MM.1S (cell line): ENCODE measurements around the gene MAPK6.

Experiments used
- DNase-seq: peaks from one replicate; pipeline ENCODE4 v3.0.0-alpha.2; 2015
- H2AFZ ChIP-seq: fragments of 300-600 bp; sonication (generic); 2 replicates; pipeline ENCODE4 v1.6.0; 2016; ENCODE audit warnings: antibody characterized with exemption, low read length
- H3F3A ChIP-seq: fragments of 300-600 bp; sonication (generic); 2 replicates; pipeline ENCODE4 v1.6.1; 2016; ENCODE audit warnings: mild to moderate bottlenecking, antibody characterized with exemption, low read length, moderate library complexity, mixed read lengths; ENCODE audit not compliant: insufficient read depth
- H3K27ac ChIP-seq: fragments of 300-600 bp; sonication (generic); 2 replicates; pipeline ENCODE4 v1.5.1; 2016; ENCODE audit warnings: mild to moderate bottlenecking, low read length
- H3K27me3 ChIP-seq: fragments of 300-600 bp; sonication (generic); replicated peaks from 2 replicates; pipeline ENCODE4 v1.6.0; 2016; ENCODE audit warnings: low read length; ENCODE audit not compliant: insufficient read depth
- H3K36me3 ChIP-seq: fragments of 300-600 bp; sonication (generic); replicated peaks from 2 replicates; pipeline ENCODE4 v1.6.1; 2016; ENCODE audit warnings: mild to moderate bottlenecking, low read length, mixed read lengths; ENCODE audit not compliant: insufficient read depth
- H3K4me1 ChIP-seq: fragments of 300-600 bp; sonication (generic); 2 replicates; pipeline ENCODE4 v1.6.1; 2016; ENCODE audit warnings: low read length, mixed read lengths
- H3K4me2 ChIP-seq: fragments of 300-600 bp; sonication (generic); 2 replicates; pipeline ENCODE4 v1.6.0; 2016; ENCODE audit warnings: low read depth, low read length
- H3K4me3 ChIP-seq: fragments of 300-600 bp; sonication (generic); 2 replicates; pipeline ENCODE4 v1.5.1; 2016; ENCODE audit warnings: low read length, mixed read lengths
- H3K79me2 ChIP-seq: fragments of 300-600 bp; sonication (generic); 2 replicates; pipeline ENCODE4 v1.6.1; 2016; ENCODE audit warnings: mixed run types, low read length, mixed read lengths
- H3K9ac ChIP-seq: fragments of 300-600 bp; sonication (generic); 2 replicates; pipeline ENCODE4 v1.6.1; 2016; ENCODE audit warnings: low read length, mixed read lengths
- H3K9me2 ChIP-seq: fragments of 300-600 bp; sonication (generic); replicated peaks from 2 replicates; pipeline ENCODE4 v1.6.1; 2016; ENCODE audit warnings: mild to moderate bottlenecking, low read length, mixed read lengths; ENCODE audit not compliant: insufficient read depth
- H3K9me3 ChIP-seq: fragments of 300-600 bp; sonication (generic); replicated peaks from 2 replicates; pipeline ENCODE4 v1.6.1; 2016; ENCODE audit warnings: mild to moderate bottlenecking, low read length, mixed read lengths; ENCODE audit not compliant: insufficient read depth
- H4K20me1 ChIP-seq: fragments of 300-600 bp; sonication (generic); 2 replicates; pipeline ENCODE4 v1.6.1; 2016; ENCODE audit warnings: mild to moderate bottlenecking, low read length, moderate library complexity, mixed read lengths; ENCODE audit not compliant: insufficient read depth
- EZH2 ChIP-seq: fragments of 300-600 bp; sonication (generic); optimal IDR thresholded peaks from 2 replicates; pipeline ENCODE3; 2017; ENCODE audit warnings: low read depth, mild to moderate bottlenecking, antibody characterized with exemption, low read length, mixed read lengths
- EZH2phosphoT487 ChIP-seq: fragments of 300-600 bp; sonication (generic); IDR thresholded peaks from 2 replicates; pipeline ENCODE4 v1.6.1; 2018; ENCODE audit warnings: antibody characterized with exemption, low read length
- TF ChIP-seq, protein P1 (sequence below): fragments of 300-600 bp; sonication (generic); IDR thresholded peaks from 2 replicates; pipeline ENCODE4 v1.5.1; 2016; ENCODE audit warnings: antibody characterized with exemption, low read length, mixed read lengths

MAPK6 gene

GRCh38 chr15:52103217-52104207, 84.5 kb downstream of the MAPK6 start:
- TF ChIP-seq, protein P1, sequence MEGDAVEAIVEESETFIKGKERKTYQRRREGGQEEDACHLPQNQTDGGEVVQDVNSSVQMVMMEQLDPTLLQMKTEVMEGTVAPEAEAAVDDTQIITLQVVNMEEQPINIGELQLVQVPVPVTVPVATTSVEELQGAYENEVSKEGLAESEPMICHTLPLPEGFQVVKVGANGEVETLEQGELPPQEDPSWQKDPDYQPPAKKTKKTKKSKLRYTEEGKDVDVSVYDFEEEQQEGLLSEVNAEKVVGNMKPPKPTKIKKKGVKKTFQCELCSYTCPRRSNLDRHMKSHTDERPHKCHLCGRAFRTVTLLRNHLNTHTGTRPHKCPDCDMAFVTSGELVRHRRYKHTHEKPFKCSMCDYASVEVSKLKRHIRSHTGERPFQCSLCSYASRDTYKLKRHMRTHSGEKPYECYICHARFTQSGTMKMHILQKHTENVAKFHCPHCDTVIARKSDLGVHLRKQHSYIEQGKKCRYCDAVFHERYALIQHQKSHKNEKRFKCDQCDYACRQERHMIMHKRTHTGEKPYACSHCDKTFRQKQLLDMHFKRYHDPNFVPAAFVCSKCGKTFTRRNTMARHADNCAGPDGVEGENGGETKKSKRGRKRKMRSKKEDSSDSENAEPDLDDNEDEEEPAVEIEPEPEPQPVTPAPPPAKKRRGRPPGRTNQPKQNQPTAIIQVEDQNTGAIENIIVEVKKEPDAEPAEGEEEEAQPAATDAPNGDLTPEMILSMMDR = no peak
- no peak for TF ChIP-seq EZH2
- TF ChIP-seq EZH2phosphoT487 = no peak
- 0 out of 2 replicates have a peak, but pooled peaks cover 8% of the 10 kb centered on the region for H3K4me1 ChIP-seq
- H3K4me2 ChIP-seq = no peak overlapping the region
- H3K9me2 ChIP-seq = no peaks in the 10 kb centered on the region
- H3K9me3 ChIP-seq = no peaks in the 10 kb centered on the region
- no peaks in the 10 kb centered on the region for H3K79me2 ChIP-seq
- H3F3A ChIP-seq = peaks cover 3% of the 10 kb centered on the region; the same call in 1 of the 2 replicates
- no peak overlapping the region for H2AFZ ChIP-seq
- H3K9ac ChIP-seq = no peak overlapping the region
- no peaks in the 10 kb centered on the region for H3K27me3 ChIP-seq
- H3K4me3 ChIP-seq = no peak overlapping the region
- no peaks in the 10 kb centered on the region for H4K20me1 ChIP-seq
- no peaks in the 10 kb centered on the region for H3K36me3 ChIP-seq
- no peak for DNase-seq
- no peak overlapping the region for H3K27ac ChIP-seq

DNA sequence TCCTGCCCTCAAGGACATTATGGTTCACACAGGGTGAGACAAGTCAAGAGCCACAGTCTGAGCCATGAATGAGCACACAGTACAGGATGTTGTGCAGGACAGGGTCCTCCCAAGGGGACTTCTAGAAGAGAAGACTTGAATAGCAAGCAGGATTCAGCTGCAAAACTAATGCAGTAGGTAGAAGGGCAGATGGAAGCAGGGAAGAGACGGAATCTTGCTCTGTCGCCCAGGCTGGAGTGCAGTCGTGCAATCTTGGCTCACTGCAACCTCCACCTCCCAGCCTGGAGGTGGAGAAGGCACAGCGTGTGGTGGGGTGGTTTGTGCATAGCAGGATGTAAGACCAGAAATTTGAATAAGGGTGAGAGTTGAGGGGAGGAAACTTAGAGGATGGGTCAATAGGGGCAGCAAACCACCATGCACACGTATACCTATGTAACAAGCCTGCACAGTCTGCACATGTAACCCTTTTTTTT, 85.5 kb downstream of the MAPK6 start:
- no peaks in the 10 kb centered on the region for H3K27me3 ChIP-seq
- H3K9me3 ChIP-seq = no peaks in the 10 kb centered on the region
- DNase-seq = no peak
- no peak overlapping the region for H3K27ac ChIP-seq
- no peak overlapping the region for H3K4me3 ChIP-seq
- H3K36me3 ChIP-seq = no peaks in the 10 kb centered on the region
- peaks cover 3% of the 10 kb centered on the region; the same call in 1 of the 2 replicates for H3F3A ChIP-seq
- 0 out of 2 replicates have a peak, but pooled peaks cover 8% of the 10 kb centered on the region for H3K4me1 ChIP-seq
- H3K79me2 ChIP-seq = no peaks in the 10 kb centered on the region
- no peak overlapping the region for H2AFZ ChIP-seq
- no peaks in the 10 kb centered on the region for H4K20me1 ChIP-seq
- H3K4me2 ChIP-seq = no peak overlapping the region
- H3K9ac ChIP-seq = no peak overlapping the region
- TF ChIP-seq, protein P1 = no peak
- TF ChIP-seq EZH2 (no peak), EZH2phosphoT487 (no peak)
- H3K9me2 ChIP-seq = no peaks in the 10 kb centered on the region

DNA sequence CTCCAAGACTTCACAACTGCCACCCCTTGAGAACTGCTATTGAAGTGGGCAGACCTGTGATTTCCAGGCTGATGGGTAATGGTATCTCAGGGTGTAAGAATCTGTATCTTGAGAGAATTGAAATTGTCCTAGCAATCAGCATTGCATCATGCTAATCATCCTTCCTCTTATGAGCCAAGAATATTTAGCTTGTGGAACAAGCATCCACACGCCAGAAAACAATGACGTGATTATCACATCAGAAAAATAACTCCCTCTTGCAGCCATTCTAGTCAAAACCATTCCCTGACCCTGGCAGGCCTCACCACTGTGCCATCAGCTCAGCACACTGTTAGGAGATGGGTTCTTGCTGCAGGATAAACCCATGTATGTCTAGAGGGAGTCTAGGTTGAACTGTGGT, 86.8 kb downstream of the MAPK6 start:
- no peak overlapping the region for H3K27ac ChIP-seq
- TF ChIP-seq EZH2phosphoT487 (no peak), EZH2 (no peak)
- TF ChIP-seq, protein P1 = no peak
- no peaks in the 10 kb centered on the region for H3K9me2 ChIP-seq
- H2AFZ ChIP-seq = no peak overlapping the region
- H3K9ac ChIP-seq = no peak overlapping the region
- H3K27me3 ChIP-seq = no peaks in the 10 kb centered on the region
- H3K9me3 ChIP-seq = no peaks in the 10 kb centered on the region
- no peak for DNase-seq
- no peaks in the 10 kb centered on the region for H4K20me1 ChIP-seq
- H3K4me2 ChIP-seq = no peak overlapping the region
- H3K79me2 ChIP-seq = no peaks in the 10 kb centered on the region
- no peak overlapping the region for H3K4me3 ChIP-seq
- H3F3A ChIP-seq = peaks cover 3% of the 10 kb centered on the region; the same call in 1 of the 2 replicates
- 0 out of 2 replicates have a peak, but pooled peaks cover 8% of the 10 kb centered on the region for H3K4me1 ChIP-seq
- no peaks in the 10 kb centered on the region for H3K36me3 ChIP-seq
